OCI-LY1 (cell line): Measurements from ENCODE around the gene OR3A3.
"Not testable (repeated sequence)": the region's sequence is repeated elsewhere in the genome, so short reads cannot be mapped to it uniquely, and the experiment has no call there.

Experiments used
- H2AFZ ChIP-seq: fragments of 200-600 bp; sonication (generic), shearing (Covaris generic); 2 replicates; pipeline ENCODE4 v1.6.0; 2014; ENCODE audit warnings: antibody characterized with exemption, mild to moderate bottlenecking, low read length
- H3F3A ChIP-seq: fragments of 200-600 bp; sonication (generic), shearing (Covaris generic); 2 replicates; pipeline ENCODE4 v1.6.0; 2014; ENCODE audit warnings: mild to moderate bottlenecking, antibody characterized with exemption, low read length, moderate library complexity; ENCODE audit not compliant: insufficient read depth
- H3K27ac ChIP-seq: fragments of 200-600 bp; sonication (generic); 2 replicates; pipeline ENCODE4 v1.5.1; 2014; ENCODE audit warnings: low read length, mixed run types, mild to moderate bottlenecking, low read depth; ENCODE audit not compliant: poor library complexity, severe bottlenecking
- H3K27me3 ChIP-seq: fragments of 200-600 bp; sonication (generic); 2 replicates; pipeline ENCODE4 v1.6.0; 2014; ENCODE audit warnings: antibody characterized with exemption, mild to moderate bottlenecking, low read length, moderate library complexity; ENCODE audit not compliant: insufficient read depth
- H3K36me3 ChIP-seq: fragments of 200-600 bp; sonication (generic); 2 replicates; pipeline ENCODE4 v1.6.1; 2014; ENCODE audit warnings: mild to moderate bottlenecking, antibody characterized with exemption, low read length, moderate library complexity, mixed read lengths; ENCODE audit not compliant: insufficient read depth
- H3K4me1 ChIP-seq: fragments of 200-600 bp; sonication (generic); 2 replicates; pipeline ENCODE4 v1.5.1; 2014; ENCODE audit warnings: mild to moderate bottlenecking, low read length, moderate library complexity; ENCODE audit not compliant: insufficient read depth, severe bottlenecking
- H3K4me2 ChIP-seq: fragments of 200-600 bp; sonication (generic), shearing (Covaris generic); 2 replicates; pipeline ENCODE4 v1.6.1; 2014; ENCODE audit warnings: low read length
- H3K4me3 ChIP-seq: fragments of 200-600 bp; sonication (generic); 2 replicates; pipeline ENCODE4 v1.5.1; 2014; ENCODE audit warnings: low read length, low read depth, mild to moderate bottlenecking, mixed read lengths; ENCODE audit not compliant: poor library complexity, severe bottlenecking
- H3K79me2 ChIP-seq: fragments of 200-600 bp; shearing (Covaris generic); 2 replicates; pipeline ENCODE4 v1.6.1; 2016; ENCODE audit warnings: mixed run types, low read length, mixed read lengths; ENCODE audit not compliant: insufficient read depth
- H3K9ac ChIP-seq: fragments of 200-600 bp; sonication (generic), shearing (Covaris generic); 2 replicates; pipeline ENCODE4 v1.6.1; 2014; ENCODE audit warnings: mild to moderate bottlenecking, low read length, mixed read lengths
- H3K9me2 ChIP-seq: fragments of 200-600 bp; sonication (generic), shearing (Covaris generic); 2 replicates; pipeline ENCODE4 v1.6.1; 2014; ENCODE audit warnings: low read depth, mild to moderate bottlenecking, low read length, mixed read lengths
- H3K9me3 ChIP-seq: fragments of 200-600 bp; shearing (Covaris generic); 2 replicates; pipeline ENCODE4 v1.6.1; 2014; ENCODE audit warnings: low read length, mixed read lengths
- H4K20me1 ChIP-seq: fragments of 200-600 bp; sonication (generic), shearing (Covaris generic); 2 replicates; pipeline ENCODE4 v1.6.0; 2016; ENCODE audit warnings: mild to moderate bottlenecking, low read length; ENCODE audit not compliant: insufficient read depth
- EZH2 ChIP-seq: fragments of 200-600 bp; sonication (generic), shearing (Covaris generic); IDR thresholded peaks from 2 replicates; pipeline ENCODE4 v1.8.0; 2017; ENCODE audit warnings: borderline replicate concordance, mixed run types, mild to moderate bottlenecking, antibody characterized with exemption, low read length, moderate library complexity, mixed read lengths
- TF ChIP-seq, protein P1 (sequence below): fragments of 200-600 bp; sonication (generic), shearing (Covaris generic); IDR thresholded peaks from 2 replicates; pipeline ENCODE4 v1.5.1; 2017; ENCODE audit warnings: mild to moderate bottlenecking, antibody characterized with exemption, low read length, moderate library complexity, mixed read lengths

Gene OR3A3

DNA sequence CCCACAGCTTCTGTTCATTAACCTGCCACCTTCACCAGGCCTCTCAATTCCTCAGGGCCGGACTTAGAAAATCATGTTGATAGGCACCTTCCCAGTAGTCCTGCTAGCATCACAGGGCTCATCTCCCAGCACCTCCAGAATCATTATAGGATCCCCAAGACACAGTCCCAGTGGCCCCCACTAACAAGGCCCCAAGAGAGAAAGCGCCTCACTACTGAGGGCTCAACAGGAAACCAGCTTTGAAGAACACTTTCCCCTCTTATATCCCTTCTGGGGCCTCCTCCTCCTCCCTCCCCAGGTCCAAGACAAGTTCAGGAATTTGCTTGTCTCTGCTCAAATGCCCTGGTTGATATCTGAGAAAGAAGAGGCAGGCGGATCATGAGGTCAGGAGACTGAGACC is at the start of gene OR3A3:
TSS of gene OR3A3 (plus strand) at position 301 of the 400 bp plus-strand sequence.
- no peaks in the 10 kb centered on the region for H3K4me1 ChIP-seq
- no peak within 1 kb of the TSS for H3K4me2 ChIP-seq
- no peaks in the 10 kb centered on the region for H3F3A ChIP-seq
- no peak within 1 kb of the TSS for H3K27ac ChIP-seq
- no peak within 1 kb of the TSS for H3K9ac ChIP-seq
- no peaks in the 10 kb centered on the region for H3K36me3 ChIP-seq
- no peaks in the 10 kb centered on the region for H3K27me3 ChIP-seq
- no peaks in the 10 kb centered on the region for H4K20me1 ChIP-seq
- H2AFZ ChIP-seq: no peak within 1 kb of the TSS
- H3K79me2 ChIP-seq: no peaks in the 10 kb centered on the region
- no peaks in the 10 kb centered on the region for H3K9me3 ChIP-seq
- TF ChIP-seq, protein P1, sequence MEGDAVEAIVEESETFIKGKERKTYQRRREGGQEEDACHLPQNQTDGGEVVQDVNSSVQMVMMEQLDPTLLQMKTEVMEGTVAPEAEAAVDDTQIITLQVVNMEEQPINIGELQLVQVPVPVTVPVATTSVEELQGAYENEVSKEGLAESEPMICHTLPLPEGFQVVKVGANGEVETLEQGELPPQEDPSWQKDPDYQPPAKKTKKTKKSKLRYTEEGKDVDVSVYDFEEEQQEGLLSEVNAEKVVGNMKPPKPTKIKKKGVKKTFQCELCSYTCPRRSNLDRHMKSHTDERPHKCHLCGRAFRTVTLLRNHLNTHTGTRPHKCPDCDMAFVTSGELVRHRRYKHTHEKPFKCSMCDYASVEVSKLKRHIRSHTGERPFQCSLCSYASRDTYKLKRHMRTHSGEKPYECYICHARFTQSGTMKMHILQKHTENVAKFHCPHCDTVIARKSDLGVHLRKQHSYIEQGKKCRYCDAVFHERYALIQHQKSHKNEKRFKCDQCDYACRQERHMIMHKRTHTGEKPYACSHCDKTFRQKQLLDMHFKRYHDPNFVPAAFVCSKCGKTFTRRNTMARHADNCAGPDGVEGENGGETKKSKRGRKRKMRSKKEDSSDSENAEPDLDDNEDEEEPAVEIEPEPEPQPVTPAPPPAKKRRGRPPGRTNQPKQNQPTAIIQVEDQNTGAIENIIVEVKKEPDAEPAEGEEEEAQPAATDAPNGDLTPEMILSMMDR: no peak
- no peak for TF ChIP-seq EZH2
- H3K4me3 ChIP-seq: no peak within 1 kb of the TSS
- no peaks in the 10 kb centered on the region for H3K9me2 ChIP-seq

DNA sequence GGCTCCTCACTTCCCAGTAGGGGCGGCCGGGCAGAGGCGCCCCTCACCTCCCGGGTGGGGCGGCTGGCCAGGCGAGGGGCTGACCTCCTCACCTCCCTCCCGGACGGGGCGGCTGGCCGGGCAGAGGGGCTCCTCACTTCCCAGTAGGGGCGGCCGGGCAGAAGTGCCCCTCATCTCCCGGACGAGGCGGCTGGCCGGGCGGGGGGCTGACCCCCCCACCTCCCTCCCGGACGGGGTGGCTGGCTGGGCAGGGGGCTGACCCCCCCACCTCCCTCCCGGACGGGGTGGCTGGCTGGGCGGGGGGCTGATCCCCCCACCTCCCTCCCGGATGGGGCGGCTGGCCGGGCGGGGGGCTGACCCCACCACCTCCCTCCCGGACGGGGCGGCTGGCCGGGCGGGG is 40.0 kb upstream of the OR3A3 start:
- not testable (repeated sequence) for H3K4me3 ChIP-seq, H2AFZ ChIP-seq, H3K36me3 ChIP-seq, H3K9me2 ChIP-seq, H4K20me1 ChIP-seq, H3K4me2 ChIP-seq, H3F3A ChIP-seq, H3K9ac ChIP-seq, H3K27ac ChIP-seq, H3K27me3 ChIP-seq, H3K79me2 ChIP-seq, H3K9me3 ChIP-seq, H3K4me1 ChIP-seq

DNA sequence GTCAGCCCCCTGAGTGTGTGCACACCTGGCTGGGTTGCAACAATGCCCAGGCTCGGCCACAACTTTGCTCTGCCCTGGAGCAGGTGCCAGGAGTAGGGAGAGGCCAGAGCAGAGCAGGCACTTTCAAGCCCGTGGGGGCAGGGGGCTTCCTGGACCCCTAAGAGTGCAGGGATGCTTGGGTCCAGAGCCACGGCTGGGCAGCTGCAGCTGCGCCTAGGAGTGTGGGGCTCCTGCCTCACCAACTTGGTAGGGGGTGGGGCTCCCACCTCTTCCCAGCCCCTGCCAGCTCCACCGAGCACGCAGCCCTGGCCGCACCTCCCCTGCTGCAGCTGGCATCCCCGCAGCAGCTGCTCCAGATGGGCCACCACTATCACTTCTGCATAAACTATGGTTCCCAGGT is 32.8 kb upstream of the OR3A3 start:
- no peaks in the 10 kb centered on the region for H3K4me1 ChIP-seq
- H3K9ac ChIP-seq: no peak overlapping the region
- H3K27ac ChIP-seq: no peak overlapping the region
- H2AFZ ChIP-seq: no peak overlapping the region
- H3K79me2 ChIP-seq: no peaks in the 10 kb centered on the region
- no peaks in the 10 kb centered on the region for H3K9me2 ChIP-seq
- H3F3A ChIP-seq: no peaks in the 10 kb centered on the region
- H4K20me1 ChIP-seq: no peaks in the 10 kb centered on the region
- no peak overlapping the region for H3K4me2 ChIP-seq
- H3K9me3 ChIP-seq: no peaks in the 10 kb centered on the region
- H3K27me3 ChIP-seq: no peaks in the 10 kb centered on the region
- TF ChIP-seq, protein P1: no peak
- no peak for TF ChIP-seq EZH2
- H3K36me3 ChIP-seq: no peaks in the 10 kb centered on the region
- H3K4me3 ChIP-seq: no peak overlapping the region

DNA sequence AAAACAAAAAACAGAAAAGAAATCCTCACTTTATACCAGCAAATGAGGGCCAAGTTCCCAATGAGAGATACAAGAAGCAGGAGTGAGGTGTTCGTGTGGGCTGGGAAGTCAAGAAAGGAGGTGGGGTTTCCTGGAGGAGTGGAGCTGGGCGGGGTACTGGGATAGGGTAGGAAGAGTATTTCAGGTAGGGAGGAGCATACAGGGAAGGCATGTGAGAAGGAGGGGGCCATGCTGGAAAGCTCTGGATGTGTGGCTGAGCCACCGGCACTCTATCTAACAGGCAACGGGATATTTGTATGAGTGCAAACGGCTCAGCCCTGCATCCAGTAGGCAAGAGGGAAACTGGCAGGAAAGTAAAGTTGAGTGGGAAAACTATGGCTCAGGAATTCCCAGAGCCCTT is 29.2 kb upstream of the OR3A3 start:
- no peak overlapping the region for H3K9ac ChIP-seq
- TF ChIP-seq, protein P1: no peak
- TF ChIP-seq EZH2: no peak
- no peak overlapping the region for H2AFZ ChIP-seq
- no peaks in the 10 kb centered on the region for H3K9me2 ChIP-seq
- H3K27me3 ChIP-seq: no peaks in the 10 kb centered on the region
- no peaks in the 10 kb centered on the region for H3F3A ChIP-seq
- H3K79me2 ChIP-seq: no peaks in the 10 kb centered on the region
- H3K9me3 ChIP-seq: no peaks in the 10 kb centered on the region
- no peaks in the 10 kb centered on the region for H3K4me1 ChIP-seq
- H3K27ac ChIP-seq: no peak overlapping the region
- H4K20me1 ChIP-seq: no peaks in the 10 kb centered on the region
- no peak overlapping the region for H3K4me3 ChIP-seq
- no peak overlapping the region for H3K4me2 ChIP-seq
- H3K36me3 ChIP-seq: no peaks in the 10 kb centered on the region
